ENCODE data around the gene S100A16.

- no peak for TF ChIP-seq POLR2A (IDR thresholded peaks at IDR 0.05)
- TF ChIP-seq, protein P1, sequence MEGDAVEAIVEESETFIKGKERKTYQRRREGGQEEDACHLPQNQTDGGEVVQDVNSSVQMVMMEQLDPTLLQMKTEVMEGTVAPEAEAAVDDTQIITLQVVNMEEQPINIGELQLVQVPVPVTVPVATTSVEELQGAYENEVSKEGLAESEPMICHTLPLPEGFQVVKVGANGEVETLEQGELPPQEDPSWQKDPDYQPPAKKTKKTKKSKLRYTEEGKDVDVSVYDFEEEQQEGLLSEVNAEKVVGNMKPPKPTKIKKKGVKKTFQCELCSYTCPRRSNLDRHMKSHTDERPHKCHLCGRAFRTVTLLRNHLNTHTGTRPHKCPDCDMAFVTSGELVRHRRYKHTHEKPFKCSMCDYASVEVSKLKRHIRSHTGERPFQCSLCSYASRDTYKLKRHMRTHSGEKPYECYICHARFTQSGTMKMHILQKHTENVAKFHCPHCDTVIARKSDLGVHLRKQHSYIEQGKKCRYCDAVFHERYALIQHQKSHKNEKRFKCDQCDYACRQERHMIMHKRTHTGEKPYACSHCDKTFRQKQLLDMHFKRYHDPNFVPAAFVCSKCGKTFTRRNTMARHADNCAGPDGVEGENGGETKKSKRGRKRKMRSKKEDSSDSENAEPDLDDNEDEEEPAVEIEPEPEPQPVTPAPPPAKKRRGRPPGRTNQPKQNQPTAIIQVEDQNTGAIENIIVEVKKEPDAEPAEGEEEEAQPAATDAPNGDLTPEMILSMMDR (IDR thresholded peaks at IDR 0.05), result no peak
These were observed 2.6 kb downstream of the S100A16 start for GRCh38 chr1:153610334-153610733.
